PC-9 (cell line): ENCODE data around the gene C17orf100.

Source experiments
- CTCF ChIP-seq: fragments of 200-600 bp; sonication (generic); conservative IDR thresholded peaks from 2 replicates; pipeline ENCODE4 v1.6.1; 2017; ENCODE audit warnings: mixed run types, antibody characterized with exemption, mild to moderate bottlenecking, moderate library complexity
- EZH2 ChIP-seq: fragments of 200-600 bp; sonication (generic); IDR thresholded peaks from 2 replicates; pipeline ENCODE4 v1.8.0; 2017; ENCODE audit warnings: antibody characterized with exemption, low read depth

GRCh38 chr17:6603744-6604325 is 47.7 kb upstream of the C17orf100 start:
- TF ChIP-seq CTCF = no peak
- TF ChIP-seq EZH2 = no peak
